A204.1 (cell line): ENCODE data around the gene ATP5F1B.

Source experiments
- FAIRE-seq: peaks from 2 replicates; lab custom pipeline; 2012; peaks lifted over from hg19 to GRCh38; lab: Jason Lieb, UNC

Gene ATP5F1B

DNA sequence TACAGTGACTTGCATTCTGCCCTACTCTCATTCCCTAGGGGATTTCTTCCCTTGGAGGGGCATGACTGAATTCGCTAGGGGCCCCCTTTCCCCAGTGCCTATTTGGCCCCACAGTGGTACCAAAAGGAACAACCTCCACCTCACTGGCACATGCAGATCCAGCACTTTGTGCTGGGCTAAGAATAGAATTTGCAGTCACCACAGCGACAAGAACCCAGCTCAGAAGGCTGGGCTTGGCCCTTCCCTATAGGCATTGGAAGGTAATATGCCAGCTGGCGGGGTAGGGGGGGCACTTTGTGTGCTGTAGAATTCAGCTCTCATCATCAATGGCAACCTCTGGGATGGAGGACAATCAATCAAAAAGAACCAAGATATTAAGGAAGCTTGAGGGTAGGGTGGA, 29.5 kb downstream of the ATP5F1B start:
- no peak for FAIRE-seq

DNA sequence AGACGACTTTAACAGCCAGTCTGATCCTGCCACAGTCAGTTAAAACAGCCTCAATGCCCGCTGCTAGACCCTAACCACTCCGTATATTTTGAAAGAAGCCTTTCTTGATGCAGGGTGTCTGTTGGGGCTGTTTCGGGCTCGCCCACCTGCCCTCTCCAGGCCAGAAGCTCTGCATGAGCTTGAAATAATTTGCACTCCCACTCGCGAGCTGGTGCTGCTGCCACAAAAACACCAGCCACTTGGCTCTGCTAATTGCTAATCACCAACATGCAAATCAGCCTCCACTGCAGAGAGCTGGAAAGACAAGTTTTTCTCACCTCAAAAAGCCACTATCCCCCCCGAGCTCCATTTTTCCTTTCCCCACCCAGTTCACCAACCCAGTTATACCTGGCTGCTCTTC, 31.2 kb downstream of the ATP5F1B start:
- no peak for FAIRE-seq

DNA sequence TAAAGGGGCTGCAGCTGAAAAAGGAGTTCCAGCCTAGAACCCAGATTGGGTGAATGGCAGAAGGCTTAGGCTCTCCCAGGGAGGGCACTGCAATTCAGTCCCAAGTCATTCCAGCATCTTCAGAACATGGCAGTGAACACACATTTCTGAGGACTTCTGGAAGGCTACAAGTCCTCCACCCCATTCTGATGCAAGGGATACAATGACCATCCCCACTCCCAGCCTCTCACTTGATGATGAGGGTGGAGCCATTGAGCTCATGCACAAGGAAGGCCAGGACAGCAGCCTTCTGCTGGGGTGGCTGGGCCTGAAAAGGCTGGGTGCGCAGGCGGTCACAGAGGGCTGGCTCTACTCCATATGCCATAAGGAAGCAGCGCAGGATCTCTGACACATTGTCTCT, 41.4 kb downstream of the ATP5F1B start:
- FAIRE-seq, result no peak

DNA sequence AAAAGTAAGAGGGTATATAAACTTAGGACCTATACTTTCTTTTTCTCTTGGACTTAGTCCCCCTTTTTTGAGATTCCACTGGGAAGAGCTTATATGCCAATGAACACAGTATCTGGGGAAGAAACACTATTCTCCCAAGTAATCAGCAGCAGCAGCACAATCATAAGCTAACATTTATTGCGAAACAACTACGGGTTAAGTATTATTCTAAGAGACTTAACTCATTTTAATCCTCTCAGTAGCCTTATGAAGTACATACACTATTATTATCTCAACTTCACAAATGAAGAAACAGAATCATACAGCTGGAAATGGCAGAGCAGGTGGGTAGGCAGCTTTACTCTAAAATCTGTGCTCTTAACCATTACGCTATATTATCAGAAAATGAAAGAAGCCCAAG, 43.5 kb downstream of the ATP5F1B start:
- FAIRE-seq, result no peak

DNA sequence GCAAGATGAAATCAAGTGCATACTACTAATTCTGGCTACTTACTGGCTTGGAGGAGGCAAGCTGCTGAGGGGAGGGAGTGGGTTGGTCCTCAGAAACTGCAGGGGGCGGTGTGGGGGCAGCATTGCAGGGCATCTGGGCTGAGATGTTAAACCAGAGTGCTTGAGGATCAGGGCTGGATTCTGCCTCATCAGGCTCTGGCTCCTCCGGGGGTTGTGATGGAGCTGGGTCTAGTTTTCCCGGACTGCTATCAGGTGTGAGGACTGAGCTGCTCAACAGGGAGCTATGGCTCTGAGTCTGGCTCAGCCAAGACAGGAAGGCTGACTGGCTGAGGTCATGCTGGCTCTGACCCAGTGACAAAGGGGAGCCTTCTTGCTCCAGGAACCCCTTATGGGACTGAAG, 44.3 kb downstream of the ATP5F1B start:
- no peak for FAIRE-seq

DNA sequence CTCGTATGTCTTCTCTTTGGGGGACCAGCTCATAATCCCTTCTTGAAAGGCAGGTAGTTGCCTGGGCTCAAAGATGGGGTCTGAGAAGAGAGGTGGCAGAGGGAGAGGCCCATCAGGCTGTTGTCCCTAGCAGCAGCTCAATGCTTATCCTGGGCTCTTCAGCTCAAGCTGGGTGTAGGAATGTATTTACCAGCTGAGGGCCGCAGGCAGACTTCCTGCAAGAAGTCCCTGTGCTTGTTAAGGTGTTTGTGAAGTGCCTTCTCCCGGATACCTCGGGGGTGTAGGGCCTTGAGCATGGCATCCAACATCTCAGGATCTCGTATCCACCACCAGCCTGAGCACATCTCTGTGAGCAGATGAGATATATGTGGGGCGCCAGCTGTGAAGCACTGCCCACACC, 45.0 kb downstream of the ATP5F1B start:
- no peak for FAIRE-seq

DNA sequence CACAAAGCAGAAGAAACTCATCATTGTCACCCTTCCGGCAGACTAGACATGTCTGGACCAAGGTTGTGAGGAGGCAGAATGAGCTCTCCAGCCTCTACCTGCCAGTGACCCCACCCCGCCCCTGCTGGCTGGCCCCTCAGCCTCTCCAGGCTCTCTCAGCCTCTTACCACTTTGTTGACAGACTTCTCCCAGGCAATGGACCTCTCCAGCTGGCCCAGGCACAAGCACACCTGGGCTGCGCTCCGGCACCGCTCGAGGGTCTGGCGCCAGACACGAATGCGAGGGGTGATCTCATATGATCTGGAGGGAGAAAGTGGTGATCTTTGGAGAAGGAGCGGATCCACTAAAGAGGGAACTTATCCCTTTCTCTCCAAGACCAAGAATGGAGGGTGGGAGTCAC, 46.0 kb downstream of the ATP5F1B start:
- no peak for FAIRE-seq

DNA sequence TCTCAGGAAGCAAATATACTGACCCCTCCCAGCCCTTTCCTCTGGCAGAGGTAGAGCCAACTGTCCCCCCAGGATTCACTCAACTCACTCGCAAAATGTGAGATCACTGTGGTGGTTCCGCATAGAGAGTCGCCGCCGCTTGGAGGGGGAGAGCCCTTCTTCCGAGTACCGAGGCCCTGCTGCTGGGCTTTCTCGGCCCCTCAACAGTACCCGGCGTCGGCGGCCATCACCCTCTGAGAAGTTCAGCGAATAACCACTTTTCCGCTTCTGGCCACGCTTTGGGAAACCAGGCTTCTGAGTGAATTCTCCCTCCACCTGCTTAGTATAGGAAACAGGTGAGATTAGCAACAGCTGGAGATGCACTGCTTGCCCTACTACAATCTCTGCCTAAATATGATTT, 46.7 kb downstream of the ATP5F1B start:
- no peak for FAIRE-seq

DNA sequence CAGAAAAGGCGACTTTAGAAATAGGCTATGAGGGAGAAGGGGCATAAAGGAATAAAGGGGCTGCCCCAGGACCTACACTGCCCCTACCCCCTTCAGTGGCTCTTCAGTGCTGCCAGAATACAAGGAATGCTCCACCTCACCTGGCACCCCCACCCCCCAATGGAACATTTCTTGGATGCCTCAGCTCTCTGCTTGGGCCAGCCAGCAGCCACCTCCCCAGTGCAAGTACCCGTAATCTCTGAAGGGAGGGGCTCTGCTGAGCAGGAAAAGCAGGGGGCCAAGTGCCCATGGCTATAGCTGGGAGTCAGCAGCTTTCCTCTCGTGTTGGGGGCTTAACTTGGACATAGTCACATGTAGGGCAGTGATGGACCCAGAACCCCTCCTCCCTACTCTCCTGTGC, 49.0 kb downstream of the ATP5F1B start:
- FAIRE-seq, result no peak

DNA sequence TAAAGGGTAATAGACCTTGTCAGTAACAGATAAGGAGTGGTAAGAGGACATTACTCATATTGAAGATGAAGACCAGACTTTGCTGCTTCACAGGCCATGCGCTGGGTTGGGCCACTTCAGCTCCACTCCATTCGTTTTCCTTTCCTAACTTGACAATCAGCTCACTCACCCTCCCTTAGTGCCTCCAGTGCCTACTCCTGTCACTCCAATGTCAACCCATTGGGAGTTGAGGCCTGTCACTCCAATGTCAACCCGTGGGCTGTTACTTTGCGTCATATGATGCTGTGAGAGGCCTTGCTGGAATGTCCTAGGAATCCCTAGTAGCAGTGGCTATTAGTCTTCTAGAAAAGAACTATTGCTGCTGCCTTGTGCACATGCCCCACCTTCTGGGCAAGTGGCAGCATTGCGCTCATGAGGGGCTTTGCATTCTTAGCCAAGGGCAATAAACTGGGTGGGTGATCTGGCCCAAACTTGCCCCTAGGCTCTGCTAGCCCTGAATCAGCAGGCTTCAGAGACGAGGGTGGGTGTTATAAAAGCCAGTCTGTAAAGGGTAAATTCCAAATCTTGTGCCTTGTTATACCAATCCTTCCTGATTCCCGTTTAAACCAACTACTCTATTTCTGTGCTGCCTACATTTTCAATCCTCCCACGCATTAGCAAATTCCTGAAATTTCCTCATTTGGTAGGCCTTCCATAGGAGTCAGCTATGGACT, 51.7 kb downstream of the ATP5F1B start:
- FAIRE-seq, result no peak

DNA sequence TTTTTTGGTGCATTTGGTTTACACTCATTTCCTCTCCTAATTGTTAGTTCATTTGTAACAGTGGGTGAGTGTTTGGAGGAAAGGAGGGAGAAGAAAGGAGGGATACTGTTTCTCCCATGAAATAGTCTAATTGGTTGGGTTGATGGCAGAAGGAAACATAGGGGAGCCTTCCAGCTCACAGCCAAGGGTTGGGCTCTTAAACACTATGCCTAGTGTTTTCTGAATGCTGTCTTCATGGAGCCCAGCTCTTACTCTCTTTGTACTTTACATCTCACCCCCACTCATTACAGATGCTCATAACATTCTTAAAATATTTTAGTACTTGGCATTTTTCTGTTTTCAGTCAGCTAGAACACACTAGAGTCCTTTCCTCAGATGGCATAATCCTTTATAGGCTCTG, 53.8 kb downstream of the ATP5F1B start:
- no peak for FAIRE-seq

DNA sequence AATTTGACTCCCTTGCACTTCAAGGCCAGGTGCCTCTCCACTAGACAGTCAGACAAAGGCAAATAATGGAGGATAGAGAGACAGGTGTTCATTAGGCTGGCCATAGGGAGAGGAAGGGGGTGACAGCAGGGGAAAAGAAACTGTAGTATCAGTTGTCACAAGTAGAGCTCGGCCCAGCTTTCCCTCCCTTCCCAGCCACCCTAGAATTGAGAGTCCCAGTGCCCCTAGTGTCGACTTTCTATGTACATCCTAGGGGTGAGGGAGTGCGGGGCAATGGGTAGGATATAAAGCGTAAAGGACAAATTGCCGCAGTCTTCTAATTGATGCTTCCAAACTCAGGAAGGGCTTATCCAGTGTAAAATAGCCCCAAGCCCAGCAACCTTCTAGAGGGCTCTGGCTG, 54.7 kb downstream of the ATP5F1B start:
- FAIRE-seq, result no peak

DNA sequence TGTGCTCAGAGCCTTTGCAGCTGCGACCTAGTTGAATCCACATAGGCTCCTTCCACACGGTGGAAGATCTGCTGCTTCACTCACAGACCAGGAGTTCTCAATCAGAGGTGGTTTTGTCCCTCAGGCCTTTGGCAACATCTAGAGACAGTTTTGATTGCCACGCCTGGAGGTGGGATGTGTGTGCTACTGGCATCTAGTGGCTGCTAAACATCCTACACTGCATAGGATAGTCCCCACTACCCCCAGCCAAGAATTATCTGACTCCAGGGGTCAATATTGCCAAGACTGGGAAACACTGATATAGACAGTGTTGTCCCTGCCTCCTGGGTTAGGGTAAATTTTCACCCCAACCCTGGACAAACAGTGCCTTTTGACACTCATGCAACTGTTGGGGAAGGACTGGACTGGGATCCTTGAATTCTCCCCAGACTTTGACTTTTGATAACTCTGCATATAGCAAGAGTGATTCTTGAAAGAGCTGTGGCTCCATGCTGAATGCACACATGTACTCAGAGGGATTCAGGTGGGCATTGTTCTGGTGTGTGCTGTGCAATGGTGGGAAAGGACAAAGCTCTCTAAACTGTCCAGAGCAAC, 55.5 kb downstream of the ATP5F1B start:
- FAIRE-seq, result no peak

DNA sequence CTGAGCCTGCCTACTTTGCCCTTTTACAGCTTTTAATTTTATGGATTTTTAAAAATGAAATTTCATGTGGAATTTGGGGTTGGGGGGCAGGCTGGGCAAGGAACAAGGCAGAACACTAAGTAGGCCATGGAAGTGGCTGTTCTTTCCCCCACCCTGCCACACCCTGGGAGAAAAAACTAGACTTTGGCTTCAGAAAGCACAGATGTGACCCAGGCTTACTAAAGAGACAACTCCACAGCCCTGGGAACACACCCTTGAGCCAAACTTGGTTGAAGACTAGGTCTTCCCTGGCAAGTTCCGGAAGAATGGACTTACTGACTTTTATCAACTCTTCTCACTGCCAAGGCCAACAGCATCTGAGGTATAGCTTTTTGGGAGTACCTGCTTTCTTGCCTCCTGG, 56.0 kb downstream of the ATP5F1B start:
- no peak for FAIRE-seq
